HG03558 (cell line): ENCODE measurements around the gene MYL12B.
"Not testable (repeated sequence)": the region's sequence is repeated elsewhere in the genome, so short reads cannot be mapped to it uniquely, and the experiment has no call there.

ENCODE experiments used
- ATAC-seq: cut with Tn5 transposase; IDR thresholded peaks from one replicate; pipeline ENCODE4 v1.9.1; 2021; ENCODE audit warnings: moderate number of reproducible peaks; ENCODE audit not compliant: unreplicated experiment; ENCODE audit errors: extremely low read depth

MYL12B gene

DNA sequence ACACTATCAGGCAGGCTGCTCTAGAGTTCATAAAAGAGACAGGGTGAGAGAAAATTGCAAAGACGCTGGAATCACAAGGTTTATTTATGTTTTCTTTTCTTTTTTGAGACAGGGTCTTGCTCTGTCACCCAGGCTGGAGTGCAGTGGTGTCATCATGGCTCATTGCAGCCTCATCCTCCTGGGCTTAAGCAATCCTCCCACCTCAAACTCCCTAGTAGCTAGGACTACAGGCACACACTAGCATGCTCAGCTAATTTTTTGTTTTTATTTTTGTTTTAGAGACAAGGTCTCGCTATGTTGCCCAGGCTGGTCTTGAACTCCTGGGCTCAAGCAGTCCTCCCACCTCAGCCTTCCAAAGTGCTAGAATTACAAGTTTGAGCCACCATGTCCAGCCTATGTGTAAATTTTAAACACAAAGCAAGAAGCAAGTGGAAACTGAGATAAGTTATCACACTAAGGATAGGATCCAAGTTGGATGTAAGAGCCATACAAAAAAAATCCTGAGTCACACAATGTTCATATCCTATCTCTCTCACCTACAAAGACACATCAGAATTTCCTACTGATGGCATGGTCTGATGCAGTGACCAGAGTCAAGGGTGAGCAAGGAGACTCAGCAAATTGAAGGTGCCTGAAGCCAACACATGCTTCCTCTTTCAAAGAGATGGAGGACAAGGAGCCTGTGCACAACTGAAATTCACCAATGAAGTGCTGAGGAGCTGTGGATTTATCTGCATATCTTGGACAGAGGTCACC is 31.4 kb downstream of the MYL12B start:
- no peak for ATAC-seq

- ATAC-seq: no peak
Observed at GRCh38 chr18:3294435-3295080, 32.6 kb downstream of the MYL12B start.

DNA sequence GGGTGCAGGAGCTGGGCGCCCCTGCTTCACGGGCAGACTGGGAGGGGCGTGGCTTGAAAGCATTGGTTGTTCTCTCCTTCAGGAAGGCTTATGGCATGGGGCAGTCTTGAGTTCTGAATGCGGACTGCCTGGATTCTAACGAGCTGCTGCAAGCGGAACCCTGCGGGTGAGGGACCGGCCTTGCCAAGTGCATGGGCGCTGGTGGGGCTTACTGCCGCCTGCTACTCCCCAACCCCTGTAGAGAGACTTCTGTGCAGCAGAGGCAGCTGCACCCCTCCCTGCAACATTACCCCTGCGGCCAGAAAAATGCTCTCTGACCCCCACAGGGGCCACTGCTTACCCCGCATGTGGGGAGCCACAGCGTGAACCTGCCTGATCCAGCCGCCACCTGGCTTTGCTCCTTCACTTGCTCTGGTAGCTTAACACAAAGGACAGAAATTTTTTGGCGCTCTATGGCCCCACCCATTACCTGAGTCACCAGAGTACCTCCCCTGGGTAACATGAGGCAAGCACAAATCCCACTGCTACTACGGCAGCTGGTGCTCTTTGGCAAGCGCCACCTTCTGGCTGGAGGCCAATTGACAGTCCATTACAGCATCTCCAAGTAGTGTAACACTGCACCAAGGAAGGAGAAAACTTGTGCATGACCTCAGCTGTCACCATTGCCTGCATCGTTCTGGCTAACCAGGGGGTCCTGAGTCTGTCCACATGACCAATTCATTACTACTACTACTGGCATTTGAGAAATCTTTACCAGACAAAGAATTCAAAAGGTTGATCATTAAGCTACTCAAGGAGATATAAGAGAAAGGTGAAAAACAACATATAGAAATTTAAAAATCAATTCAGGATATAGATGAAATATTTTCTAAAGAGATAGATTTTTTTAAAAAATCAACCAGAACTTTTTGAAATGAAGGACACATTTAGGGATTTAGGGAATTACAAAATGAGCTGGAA is 35.4 kb downstream of the MYL12B start:
- peak; percentile 98 for ATAC-seq

DNA sequence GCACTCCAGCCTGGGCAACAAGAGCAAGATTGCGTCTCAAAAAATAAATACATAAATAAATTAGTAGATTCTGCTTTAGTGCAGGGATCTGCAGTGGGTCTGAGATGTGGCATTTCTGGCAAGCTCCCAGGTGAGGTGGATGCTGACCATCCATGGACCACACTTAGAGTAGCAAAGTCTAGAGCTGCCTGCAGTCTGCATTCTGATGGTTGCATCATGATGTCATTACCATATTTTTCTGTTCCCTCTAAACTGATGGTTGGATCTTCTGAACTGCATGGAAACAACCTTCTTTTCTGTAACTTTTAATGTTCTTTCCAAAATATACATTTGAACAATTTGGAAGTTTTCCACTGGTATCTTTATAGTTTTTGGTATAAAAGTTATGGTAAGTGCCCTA is 42.9 kb downstream of the MYL12B start:
- ATAC-seq: no peak

DNA sequence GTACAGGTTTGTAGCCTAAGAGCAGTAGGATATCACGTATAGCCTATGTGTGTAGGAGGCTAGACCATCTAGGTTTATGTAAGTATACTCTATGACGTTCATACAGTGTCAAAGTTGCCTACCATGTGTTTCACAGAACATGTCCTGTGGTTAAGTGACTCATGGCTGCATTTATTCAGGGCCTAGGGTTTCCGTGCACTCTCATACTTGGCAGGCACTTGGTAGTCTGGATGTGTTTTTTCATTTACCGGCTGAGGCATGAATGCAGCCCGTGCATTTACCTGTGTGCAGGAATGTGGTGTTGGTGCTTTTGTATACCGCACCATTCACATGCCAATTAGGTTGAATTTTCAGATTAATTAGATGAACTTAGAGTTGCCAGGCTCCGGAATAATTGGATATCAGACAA is 43.4 kb downstream of the MYL12B start:
- ATAC-seq: no peak

- ATAC-seq: no peak
Observed at GRCh38 chr18:3305933-3306332, 44.0 kb downstream of the MYL12B start.

DNA sequence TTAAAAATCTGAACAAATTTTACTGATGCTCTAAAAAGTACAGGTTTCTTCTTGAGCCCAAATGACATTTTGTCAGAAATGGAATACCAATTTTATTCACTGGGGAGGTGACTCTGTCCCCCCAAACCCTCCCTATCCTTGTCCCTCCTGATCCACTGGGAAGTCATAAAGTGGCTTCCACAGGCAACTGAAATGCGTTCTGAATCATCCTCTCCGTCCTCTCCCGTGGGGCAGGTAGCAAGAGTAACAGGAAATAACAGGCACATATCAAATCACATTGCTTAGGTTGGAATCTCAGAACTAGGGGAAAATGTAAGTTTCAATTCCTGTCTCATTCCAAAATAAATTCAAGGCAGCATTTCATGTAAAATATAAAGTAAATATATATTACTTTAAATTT is 44.5 kb downstream of the MYL12B start:
- no peak for ATAC-seq

GRCh38 chr18:3313685-3314084 is 51.8 kb downstream of the MYL12B start:
- no peak for ATAC-seq

DNA sequence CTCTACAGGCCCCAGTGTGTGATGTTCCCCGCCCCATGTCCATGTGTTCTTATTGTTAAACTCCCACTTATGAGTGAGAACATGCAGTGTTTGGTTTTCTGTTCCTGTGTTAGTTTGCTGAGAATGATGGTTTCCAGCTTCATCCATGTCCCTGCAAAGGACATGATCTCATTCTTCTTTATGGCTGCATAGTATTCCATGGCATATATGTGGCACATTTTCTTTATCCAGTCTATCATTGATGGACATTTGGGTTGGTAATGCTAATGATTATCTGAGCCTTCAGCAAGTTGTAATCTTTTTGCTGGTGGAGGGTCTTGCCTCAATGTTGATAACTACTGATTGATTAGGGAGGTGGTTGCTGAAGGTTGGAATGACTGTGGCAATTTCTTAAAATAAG is 53.4 kb downstream of the MYL12B start:
- ATAC-seq: not testable (repeated sequence)

DNA sequence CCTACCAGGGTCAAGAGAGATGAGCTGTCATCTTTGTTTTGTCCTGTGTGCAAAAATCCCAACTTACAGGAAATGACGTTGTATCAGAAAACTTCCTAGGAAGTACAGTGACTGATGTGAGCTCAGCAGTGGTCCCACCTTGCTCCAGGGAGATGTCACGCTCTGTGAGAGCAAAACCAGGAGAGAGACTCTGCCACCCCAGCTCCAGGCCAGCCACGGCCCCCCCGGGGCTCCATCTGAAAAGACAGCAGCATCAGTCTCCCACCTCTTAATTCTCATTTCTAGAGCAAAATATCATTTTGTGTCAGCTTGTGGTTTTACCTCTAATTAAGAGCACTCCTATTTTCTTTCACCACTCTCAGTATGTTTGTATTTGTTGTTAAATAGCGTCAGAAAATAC is 57.5 kb downstream of the MYL12B start:
- ATAC-seq: no peak

- ATAC-seq: no peak
Observed at GRCh38 chr18:3319894-3320454, 58.0 kb downstream of the MYL12B start.

DNA sequence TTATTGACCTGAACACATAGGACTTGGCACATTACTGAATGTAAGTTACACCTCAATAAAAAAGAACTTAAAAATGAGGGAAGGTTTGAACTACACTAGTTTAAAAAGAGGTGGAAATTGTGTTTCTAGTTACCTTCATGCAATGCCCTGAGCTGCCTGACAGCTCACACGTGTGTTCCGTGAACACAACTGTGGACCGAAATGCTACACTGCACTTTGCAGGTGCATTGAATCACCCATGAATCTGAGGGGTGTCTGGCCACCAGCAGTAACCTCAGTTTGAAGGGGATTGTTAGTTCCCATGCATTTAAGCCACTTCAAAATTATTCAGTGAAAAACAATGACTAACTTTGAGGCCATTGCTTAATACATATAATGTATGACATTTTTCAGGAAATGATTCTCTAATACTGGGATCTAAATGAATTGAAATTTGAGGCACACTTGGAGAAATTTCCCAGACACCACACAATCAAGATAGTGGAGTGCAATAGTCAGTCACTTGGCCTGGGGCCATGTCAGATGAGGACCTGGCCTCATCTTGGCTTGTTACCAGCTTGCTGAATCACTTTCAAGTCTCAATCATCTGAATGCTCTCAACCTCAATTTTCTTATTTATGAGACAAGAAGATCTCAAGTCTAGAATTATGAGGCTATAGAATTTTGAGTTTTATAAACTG is 59.3 kb downstream of the MYL12B start:
- no peak for ATAC-seq

- no peak for ATAC-seq
Observed at GRCh38 chr18:3323900-3324299, 62.0 kb downstream of the MYL12B start.
